Measurements from ENCODE around the gene EEF1E1.
"Not testable (repeated sequence)": the region's sequence is repeated elsewhere in the genome, so short reads cannot be mapped to it uniquely, and the experiment has no call there.

EEF1E1 gene

GRCh38 chr6:8061736-8062135 is 40.6 kb downstream of the EEF1E1 start:
- DNase-seq, result no peak

- no peak for DNase-seq
These were observed 42.0 kb downstream of the EEF1E1 start for GRCh38 chr6:8060346-8060745.

- no peak for DNase-seq
These were observed 43.2 kb downstream of the EEF1E1 start for GRCh38 chr6:8059129-8059528.

- no peak for DNase-seq
These were observed 44.6 kb downstream of the EEF1E1 start for GRCh38 chr6:8057793-8058192.

DNA sequence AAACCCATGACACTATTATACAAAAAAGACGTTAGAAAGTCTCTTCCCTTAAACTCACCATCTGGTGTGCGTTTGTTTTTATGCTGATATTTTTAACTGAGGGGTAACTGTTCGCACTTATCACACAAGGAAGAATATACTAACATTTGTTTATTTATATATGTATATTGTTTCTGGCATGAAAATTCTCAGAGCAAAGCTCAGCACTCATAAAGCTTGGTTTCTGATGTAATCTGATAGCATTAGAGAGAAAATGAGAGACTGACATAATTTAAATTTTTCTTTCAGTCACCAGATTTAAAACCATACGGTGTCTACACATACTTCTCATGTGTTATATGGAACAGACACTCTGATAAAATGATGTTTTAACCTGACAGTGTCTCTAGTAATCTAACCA is 45.1 kb downstream of the EEF1E1 start:
- DNase-seq, result no peak

DNA sequence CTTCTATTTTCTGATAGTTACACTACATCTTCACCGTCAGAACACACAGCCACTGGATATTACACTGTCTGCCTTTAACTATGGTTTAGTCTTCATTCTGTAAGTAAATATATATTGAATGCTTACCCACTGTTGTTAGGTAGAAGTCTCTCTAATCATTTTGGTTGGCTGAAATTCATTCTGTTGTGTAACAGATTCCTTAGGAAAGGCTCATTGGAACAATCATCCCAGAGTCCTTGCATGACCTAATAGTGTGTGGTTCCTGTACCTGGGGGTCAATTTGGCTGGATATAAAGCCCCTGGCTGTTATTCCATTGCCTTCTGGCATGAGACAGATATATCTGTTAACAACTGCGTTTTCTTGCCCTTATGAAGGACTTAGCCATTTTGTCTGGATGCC is 48.1 kb downstream of the EEF1E1 start:
- DNase-seq, result no peak

DNA sequence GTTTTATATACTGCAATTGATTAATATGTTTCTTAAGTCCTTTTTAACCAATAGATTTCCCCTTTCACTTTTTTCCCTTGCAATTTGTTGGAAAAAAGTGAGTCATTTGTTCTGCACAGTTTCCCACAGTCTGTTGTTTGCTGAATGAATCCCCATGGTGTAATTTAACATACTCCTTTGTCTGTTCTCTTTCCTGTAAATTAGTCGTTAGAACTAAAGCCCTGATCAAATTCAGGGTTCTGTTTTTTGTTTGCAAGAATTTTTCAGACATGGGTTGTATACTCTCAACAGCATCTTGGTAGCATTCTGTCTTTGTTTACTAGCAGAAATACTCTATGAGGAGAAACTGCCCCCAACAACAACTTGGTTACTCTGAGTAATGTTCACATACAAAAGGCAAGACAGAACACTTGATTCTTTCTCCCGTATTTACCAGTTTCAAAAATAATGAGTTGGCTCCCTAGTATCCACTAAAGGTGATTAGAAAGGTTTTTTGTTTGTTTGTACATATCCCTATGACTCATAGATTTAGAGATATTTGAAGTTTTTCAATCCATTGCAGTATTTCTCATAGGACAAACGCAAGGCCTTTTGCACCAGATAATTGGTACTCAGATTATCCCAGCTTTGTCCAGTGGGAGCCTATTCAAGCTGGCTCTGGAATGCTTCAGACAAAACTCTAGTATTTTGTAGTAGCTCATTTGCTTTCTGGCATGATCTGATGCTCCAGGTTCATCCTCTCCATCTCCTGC is 54.6 kb downstream of the EEF1E1 start:
- DNase-seq, result no peak

DNA sequence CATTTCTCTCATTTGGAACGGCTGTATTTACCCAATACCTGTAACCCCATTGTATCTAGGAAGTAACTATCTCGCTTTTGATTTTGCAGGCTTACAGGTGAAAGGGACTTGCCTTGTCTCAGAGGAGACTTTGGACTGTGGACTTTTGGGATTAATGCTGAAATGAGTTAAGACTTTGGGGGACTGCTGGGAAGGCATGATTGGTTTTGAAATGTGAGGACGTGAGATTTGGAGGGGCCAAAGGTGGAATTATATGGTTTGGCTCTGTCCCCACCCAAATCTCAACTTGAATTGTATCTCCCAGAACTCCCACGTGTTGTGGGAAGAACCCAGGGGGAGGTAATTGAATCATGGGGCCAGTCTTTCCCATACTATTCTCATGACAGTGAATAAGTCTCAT is 56.6 kb downstream of the EEF1E1 start:
- DNase-seq, result not testable (repeated sequence)

DNA sequence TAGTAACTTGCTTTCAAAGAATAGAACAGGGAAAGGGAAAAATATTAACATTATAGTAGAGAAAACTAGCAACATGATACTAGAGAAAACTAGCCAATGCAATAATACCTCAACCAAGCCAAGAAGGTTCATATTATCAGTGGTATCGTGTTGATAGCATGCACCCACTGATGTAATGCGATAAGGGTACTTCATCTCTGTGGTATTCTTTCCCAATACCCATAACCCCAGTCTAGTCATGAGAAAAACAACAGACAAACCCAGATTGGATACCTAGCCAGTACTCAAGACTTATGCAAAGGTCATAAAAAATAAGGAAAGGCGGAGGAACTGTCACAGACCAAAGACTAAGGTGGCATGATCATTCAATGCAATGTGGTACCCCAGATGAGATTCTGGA is 59.1 kb downstream of the EEF1E1 start:
- DNase-seq, result no peak

GRCh38 chr6:8041913-8042583 is 60.3 kb downstream of the EEF1E1 start:
- DNase-seq, result no peak

DNA sequence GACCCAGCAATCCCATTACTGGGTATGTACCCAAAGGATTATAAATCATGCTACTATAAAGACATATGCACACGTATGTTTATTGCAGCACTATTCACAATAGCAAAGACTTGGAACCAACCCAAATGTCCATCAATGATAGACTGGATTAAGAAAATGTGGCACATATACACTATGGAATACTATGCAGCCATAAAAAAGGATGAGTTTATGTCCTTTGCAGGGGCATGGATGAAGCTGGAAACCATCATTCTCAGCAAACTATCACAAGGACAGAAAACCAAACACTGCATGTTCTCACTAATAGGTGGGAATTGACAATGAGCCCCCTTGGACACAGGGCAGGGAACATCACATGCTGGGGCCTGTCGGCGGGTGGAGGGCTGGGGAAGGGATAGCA is 68.2 kb downstream of the EEF1E1 start:
- not testable (repeated sequence) for DNase-seq

DNA sequence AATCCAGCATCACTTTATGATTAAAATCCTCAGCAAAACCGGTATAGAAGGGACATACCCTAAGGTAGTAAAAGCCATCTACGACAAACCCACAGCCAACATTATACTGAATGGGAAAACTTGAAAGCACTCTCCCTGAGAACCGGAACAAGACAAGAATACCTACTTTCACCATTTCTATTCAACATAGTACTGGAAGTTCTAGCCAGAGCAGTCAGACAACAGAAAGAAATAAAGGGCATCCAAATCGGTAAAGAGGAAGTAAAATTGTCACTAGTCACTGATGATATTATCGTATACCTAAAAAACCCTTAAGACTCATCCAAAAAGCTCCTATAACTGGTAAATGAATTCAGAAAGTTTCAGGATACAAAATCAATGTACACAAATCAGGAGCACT is 71.4 kb downstream of the EEF1E1 start:
- DNase-seq, result no peak
